NCI-H460 (cell line): Measurements from ENCODE around the gene IL6ST. TPM values are rescaled to one million over a fixed set of nuclear protein-coding genes. Genes with fewer than 3 reads are reported as not detected.
A peak's percentile ranks its signal among the peaks of the same experiment; 100 is the strongest.
"Not testable (repeated sequence)": the region's sequence is repeated elsewhere in the genome, so short reads cannot be mapped to it uniquely, and the experiment has no call there.

Experiments
- DNase-seq: peaks from one replicate; pipeline ENCODE4 v3.0.0-alpha.2; 2016; ENCODE audit warnings: low read depth; ENCODE audit errors: extremely low read depth
- polyA plus RNA-seq: library from polyadenylated mRNA; depleted of rRNA; stranded (reverse); fragments of >200 nt; gene quantifications from 2 replicates; pipeline ENCODE4 v1.2.3, GENCODE V29; 2014; cell fraction: nucleus; rRNA removed
- total RNA-seq: library from RNA; depleted of rRNA; stranded (reverse); fragments of >200 nt; shearing (Covaris generic); gene quantifications from 2 replicates; pipeline ENCODE4 v1.2.3, GENCODE V29; 2014; rRNA removed

Gene IL6ST
- total RNA-seq: 44.3 and 48.5 TPM in 2 replicates
- polyA plus RNA-seq: 20.5 and 29.3 TPM in 2 replicates

GRCh38 chr5:55994495-55994997 lies at the start of gene IL6ST:
IL6ST (minus strand) TSS chr5:55994963; CDS start chr5:55976278, 18,685 bp downstream.
- DNase-seq: peak; percentile 44

DNA sequence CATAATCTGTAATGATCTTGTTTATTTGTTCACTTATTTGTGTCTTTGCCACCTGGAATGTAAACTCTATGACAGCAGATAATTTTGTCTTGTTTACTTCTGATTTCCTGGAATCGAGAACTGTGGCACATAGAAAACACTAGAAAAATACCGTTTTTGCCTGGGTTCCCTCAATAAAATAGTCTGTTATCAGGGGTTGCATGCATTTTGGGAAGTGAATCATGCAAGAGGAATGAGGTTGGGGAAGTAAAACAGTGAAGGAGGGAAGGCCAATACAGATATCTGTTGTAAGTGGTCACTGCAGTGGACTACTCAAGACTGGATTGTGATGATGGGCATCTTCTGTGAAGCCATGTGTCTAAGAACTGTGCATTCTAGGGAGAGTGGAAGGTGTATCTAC lies 45.2 kb upstream of the IL6ST start:
- DNase-seq: no peak

DNA sequence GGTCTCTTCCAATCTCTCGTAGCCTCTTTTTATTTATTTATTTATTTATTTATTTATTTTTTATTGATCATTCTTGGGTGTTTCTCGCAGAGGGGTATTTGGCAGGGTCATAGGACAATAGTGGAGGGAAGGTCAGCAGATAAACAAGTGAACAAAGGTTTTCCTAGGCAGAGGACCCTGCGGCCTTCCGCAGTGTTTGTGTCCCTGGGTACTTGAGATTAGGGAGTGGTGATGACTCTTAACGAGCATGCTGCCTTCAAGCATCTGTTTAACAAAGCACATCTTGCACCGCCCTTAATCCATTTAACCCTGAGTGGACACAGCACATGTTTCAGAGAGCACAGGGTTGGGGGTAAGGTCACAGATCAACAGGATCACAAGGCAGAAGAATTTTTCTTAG lies 43.4 kb upstream of the IL6ST start:
- not testable (repeated sequence) for DNase-seq

- no peak for DNase-seq
Measured at GRCh38 chr5:56037531-56038010, 42.8 kb upstream of the IL6ST start.

DNA sequence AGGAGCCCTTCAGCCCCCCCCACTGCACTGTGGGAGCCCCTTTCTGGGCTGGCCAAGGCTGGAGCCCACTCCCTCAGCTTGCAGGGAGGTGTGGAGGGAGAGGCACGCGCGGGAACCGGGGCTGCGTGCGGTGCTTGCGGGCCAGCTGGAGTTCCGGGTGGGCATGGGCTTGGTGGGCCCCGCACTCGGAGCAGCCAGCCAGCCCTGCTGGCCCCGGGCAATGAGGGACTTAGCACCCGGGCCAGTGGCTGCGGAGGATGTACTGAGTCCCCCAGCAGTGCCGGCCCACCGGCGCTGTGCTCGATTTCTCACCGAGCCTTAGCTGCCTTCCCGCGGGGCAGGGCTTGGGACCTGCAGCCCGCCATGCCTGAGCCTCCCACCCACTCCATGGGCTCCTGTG lies 40.6 kb upstream of the IL6ST start:
- DNase-seq: not testable (repeated sequence)

GRCh38 chr5:56029871-56030630 lies 35.3 kb upstream of the IL6ST start:
- not testable (repeated sequence) for DNase-seq

- no peak for DNase-seq
Measured at GRCh38 chr5:56029457-56029856, 34.7 kb upstream of the IL6ST start.

DNA sequence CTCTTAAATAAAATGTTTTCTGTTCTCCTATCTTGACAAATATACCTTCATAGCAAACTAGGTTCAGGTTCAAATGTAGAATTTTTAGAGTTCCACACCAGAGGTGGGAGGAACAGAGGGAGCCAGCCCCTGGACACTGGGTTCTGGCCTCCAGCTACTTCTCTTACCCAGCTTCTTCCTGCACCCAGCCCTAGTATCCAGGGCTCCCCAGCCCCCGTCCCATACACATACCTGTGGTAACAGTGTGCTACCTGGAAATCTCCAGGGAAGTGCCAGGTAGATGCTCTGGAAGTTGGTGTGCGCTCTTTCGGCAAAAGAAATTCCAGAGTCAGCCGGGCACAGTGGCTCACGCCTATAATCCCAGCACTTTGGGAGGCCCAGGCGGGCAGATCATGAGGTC lies 33.9 kb upstream of the IL6ST start:
- DNase-seq: no peak

GRCh38 chr5:56026863-56027300 lies 32.1 kb upstream of the IL6ST start:
- no peak for DNase-seq

DNA sequence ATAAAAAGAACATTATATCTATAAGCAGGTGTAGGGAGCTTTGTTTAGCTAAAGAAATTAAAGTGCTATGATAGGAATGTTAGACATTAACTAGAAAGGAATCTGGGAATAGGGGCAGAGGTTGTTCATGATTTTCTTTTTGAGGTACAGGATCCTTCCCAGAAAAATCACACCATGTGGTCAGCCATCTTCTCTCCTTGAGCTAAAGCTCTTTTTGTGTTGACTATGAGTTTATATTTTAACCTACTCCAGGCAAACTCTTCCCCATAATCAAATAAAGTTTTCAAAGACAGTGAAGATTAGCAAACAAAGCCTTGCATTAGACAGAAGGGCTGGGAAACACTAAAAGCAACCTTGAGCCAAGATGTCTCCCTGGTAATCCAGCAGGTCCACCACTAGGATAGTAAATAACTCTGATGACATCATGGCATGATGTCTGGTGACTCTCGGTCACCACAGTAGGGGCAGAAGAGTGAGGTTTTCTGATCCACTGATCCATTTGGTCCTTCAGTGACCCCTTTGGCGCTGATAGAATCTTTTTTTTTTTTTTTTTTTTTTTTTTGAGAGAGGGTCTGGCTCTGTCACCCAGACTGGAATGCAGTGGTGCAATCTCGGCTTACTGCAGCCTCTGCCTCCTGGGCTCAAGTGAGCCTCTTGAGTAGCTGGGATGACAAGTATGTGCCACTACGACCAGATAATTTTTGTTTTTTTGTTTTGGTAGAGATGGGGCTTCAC lies 30.6 kb upstream of the IL6ST start:
- DNase-seq: no peak

- no peak for DNase-seq
Measured at GRCh38 chr5:56024810-56025150, 30.0 kb upstream of the IL6ST start.

GRCh38 chr5:56023296-56023695 lies 28.5 kb upstream of the IL6ST start:
- no peak for DNase-seq

DNA sequence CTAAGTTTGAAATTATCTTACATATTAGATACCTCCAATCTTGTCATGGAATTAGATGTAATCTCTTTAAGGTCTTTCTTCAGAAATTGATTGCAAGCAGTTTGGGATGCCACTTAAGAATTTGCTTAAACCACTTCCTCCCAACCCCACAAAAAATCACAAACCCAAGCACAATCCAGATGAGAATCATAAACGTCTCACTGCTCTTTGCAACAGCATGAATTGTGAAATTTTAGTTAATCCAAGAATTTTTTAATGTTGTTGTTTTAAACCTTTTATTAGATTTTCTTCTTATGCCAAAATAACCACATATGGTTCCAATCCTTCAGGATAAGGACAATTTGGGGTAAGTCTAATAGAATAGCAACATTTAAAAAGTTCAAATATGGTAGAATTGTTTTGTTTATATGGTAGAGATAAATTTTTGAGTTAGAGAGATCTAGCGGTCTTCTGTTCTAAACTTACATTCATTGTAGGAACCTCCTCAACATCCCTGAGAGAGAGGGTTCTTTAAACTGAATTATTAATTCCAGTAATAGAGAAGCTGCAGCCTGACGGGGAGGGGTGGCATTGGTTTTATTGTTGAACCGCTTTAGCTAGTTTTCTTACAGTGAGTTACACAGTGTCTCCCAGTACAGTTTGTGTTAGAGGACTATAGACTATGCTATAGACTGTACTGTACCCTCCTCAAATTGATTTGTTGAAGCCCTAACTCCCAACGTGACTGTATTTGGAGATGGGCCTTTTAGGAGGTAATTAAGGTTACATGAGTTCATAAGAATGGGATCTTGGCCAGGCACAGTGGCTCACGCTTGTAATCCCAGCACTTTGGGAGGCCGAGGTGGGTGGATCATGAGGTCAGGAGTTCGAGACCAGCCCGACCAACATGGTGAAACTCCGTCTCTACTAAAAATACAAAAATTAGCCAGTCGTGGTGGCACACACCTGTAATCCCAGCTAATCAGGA lies 24.8 kb upstream of the IL6ST start:
- DNase-seq: no peak

GRCh38 chr5:56018832-56019231 lies 24.1 kb upstream of the IL6ST start:
- DNase-seq: no peak

GRCh38 chr5:56014701-56015100 lies 19.9 kb upstream of the IL6ST start:
- not testable (repeated sequence) for DNase-seq

- not testable (repeated sequence) for DNase-seq
Measured at GRCh38 chr5:56013939-56014338, 19.2 kb upstream of the IL6ST start.

- no peak for DNase-seq
Measured at GRCh38 chr5:56012281-56012963, 17.7 kb upstream of the IL6ST start.

DNA sequence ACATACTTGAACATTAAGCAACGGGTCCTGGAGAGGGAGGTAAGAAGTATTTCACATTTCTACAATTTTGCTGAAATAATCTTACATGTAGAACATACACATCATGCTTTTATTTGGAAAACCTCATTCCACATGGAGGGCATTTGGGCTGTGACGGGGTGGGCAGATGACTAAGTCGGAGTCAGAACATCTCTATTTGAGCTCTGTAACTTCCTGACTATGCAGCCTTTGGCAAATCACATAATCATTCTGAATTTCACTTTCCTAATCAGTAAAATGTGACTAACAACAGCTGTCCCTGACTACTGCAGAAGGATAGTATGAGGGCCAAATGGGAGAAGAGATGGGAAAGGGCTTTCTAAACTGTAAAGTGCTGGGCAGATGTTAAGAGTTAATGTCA lies 17.1 kb upstream of the IL6ST start:
- DNase-seq: no peak

DNA sequence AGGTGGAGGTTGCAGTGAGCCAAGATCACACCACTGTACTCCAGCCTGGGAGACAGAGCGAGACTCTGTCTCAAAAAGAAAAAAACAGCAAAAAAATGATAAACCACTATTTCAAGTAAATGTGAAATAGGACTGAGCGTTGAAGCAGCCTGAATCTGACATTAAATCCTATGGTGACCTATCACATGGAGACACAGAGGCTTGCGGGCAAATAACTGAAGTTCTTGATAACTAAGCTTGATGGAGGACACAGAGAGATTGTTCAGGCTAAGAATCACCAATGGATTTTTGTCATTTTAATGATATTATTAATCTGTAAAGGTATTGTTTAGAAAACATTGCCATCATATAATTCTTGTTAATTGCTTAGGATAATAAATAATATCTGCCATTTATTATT lies 15.7 kb upstream of the IL6ST start:
- DNase-seq: no peak

GRCh38 chr5:56006600-56006999 lies 11.8 kb upstream of the IL6ST start:
- DNase-seq: no peak
